Esophagus squamous epithelium (tissue), 4 donors: ENCODE results near the gene TMEM41B.

ENCODE experiments used
- POLR2A ChIP-seq, 4 donors: fragments of 450-650 bp; IDR thresholded peaks; one replicate each; pipeline ENCODE4 v1.6.1; 2017; ENCODE audit warnings: antibody characterized with exemption in 4 of 4, mild to moderate bottlenecking in 4 of 4, moderate library complexity in 3 of 4
- TF ChIP-seq, protein P1 (sequence below), 6 experiments: fragments of 450-650 bp in 4 of 6; fragments of 200-600 bp in 2 of 6; sonication (generic) in 2 of 6; IDR thresholded peaks; one replicate each; pipeline ENCODE4 v1.5.1; 2016 to 2019; ENCODE audit warnings: antibody characterized with exemption in 6 of 6, mild to moderate bottlenecking in 4 of 6, moderate library complexity in 4 of 6

DNA sequence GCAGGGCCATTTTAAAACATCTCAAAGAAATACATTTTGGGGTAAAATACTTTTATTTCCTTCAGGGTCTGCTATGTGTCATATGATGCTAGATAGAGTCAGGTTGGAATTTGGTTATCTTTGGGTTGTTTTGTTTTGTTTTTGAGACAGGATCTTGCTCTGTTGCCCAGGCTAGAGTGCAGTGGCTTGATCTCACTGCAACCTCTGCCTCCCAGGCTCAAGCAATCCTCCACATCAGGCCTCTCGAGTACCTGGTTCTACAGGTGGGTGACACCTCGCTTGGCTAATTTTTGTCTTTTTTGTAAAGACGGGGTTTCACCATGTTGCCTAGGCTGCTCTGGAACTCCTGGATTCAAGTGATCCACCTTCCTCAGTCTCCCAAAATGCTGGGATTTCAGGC is 66.5 kb downstream of the TMEM41B start:
- TF ChIP-seq, protein P1, sequence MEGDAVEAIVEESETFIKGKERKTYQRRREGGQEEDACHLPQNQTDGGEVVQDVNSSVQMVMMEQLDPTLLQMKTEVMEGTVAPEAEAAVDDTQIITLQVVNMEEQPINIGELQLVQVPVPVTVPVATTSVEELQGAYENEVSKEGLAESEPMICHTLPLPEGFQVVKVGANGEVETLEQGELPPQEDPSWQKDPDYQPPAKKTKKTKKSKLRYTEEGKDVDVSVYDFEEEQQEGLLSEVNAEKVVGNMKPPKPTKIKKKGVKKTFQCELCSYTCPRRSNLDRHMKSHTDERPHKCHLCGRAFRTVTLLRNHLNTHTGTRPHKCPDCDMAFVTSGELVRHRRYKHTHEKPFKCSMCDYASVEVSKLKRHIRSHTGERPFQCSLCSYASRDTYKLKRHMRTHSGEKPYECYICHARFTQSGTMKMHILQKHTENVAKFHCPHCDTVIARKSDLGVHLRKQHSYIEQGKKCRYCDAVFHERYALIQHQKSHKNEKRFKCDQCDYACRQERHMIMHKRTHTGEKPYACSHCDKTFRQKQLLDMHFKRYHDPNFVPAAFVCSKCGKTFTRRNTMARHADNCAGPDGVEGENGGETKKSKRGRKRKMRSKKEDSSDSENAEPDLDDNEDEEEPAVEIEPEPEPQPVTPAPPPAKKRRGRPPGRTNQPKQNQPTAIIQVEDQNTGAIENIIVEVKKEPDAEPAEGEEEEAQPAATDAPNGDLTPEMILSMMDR (IDR thresholded peaks at IDR 0.05), result no peak
- no peak for TF ChIP-seq POLR2A (IDR thresholded peaks at IDR 0.05)
